Fibroblast of skin of back (primary cell): ENCODE results near the gene PDE6B.
"Not testable (repeated sequence)": the region's sequence is repeated elsewhere in the genome, so short reads cannot be mapped to it uniquely, and the experiment has no call there.

Experiments used
- DNase-seq: peaks from one replicate; pipeline ENCODE4 v3.0.0-alpha.2; 2013

PDE6B gene

GRCh38 chr4:657338-657833 lies 32.0 kb downstream of the PDE6B start:
- no peak for DNase-seq

GRCh38 chr4:657834-658667 lies 32.7 kb downstream of the PDE6B start:
- DNase-seq = no peak

GRCh38 chr4:658681-659667 lies 33.6 kb downstream of the PDE6B start:
- no peak for DNase-seq

- DNase-seq = no peak
Measured at GRCh38 chr4:659851-660250, 34.5 kb downstream of the PDE6B start.

- no peak for DNase-seq
Measured at GRCh38 chr4:660401-660800, 35.0 kb downstream of the PDE6B start.

GRCh38 chr4:661231-661630 lies 35.9 kb downstream of the PDE6B start:
- no peak for DNase-seq

- no peak for DNase-seq
Measured at GRCh38 chr4:661881-662761, 36.7 kb downstream of the PDE6B start.

- no peak for DNase-seq
Measured at GRCh38 chr4:663046-663437, 37.7 kb downstream of the PDE6B start.

GRCh38 chr4:663438-664428 lies 38.4 kb downstream of the PDE6B start:
- DNase-seq = no peak

- DNase-seq = no peak
Measured at GRCh38 chr4:664713-665231, 39.4 kb downstream of the PDE6B start.

GRCh38 chr4:665381-665750 lies 40.0 kb downstream of the PDE6B start:
- no peak for DNase-seq

GRCh38 chr4:665751-666435 lies 40.5 kb downstream of the PDE6B start:
- DNase-seq = no peak

GRCh38 chr4:666436-666810 lies 41.0 kb downstream of the PDE6B start:
- no peak for DNase-seq

GRCh38 chr4:666822-667544 lies 41.6 kb downstream of the PDE6B start:
- DNase-seq = no peak

GRCh38 chr4:667545-667925 lies 42.2 kb downstream of the PDE6B start:
- no peak for DNase-seq

GRCh38 chr4:668219-668618 lies 42.8 kb downstream of the PDE6B start:
- not testable (repeated sequence) for DNase-seq

- not testable (repeated sequence) for DNase-seq
Measured at GRCh38 chr4:669806-670559, 44.6 kb downstream of the PDE6B start.

- no peak for DNase-seq
Measured at GRCh38 chr4:671769-672168, 46.4 kb downstream of the PDE6B start.
